Ishikawa (cell line): ENCODE data around the gene KRTAP5-1.

Experiments
- CEBPB ChIP-seq: IDR thresholded peaks from 2 replicates; pipeline ENCODE4 v1.6.1; 2012
- EP300 ChIP-seq: IDR thresholded peaks from 2 replicates; pipeline ENCODE4 v1.6.1; 2012; ENCODE audit warnings: borderline replicate concordance
- FOXM1 ChIP-seq: IDR thresholded peaks from 2 replicates; pipeline ENCODE4 v1.6.1; 2012; ENCODE audit warnings: low read depth, borderline replicate concordance
- MAX ChIP-seq: IDR thresholded peaks from 2 replicates; pipeline ENCODE4 v1.6.1; 2012
- RAD21 ChIP-seq: IDR thresholded peaks from 2 replicates; pipeline ENCODE4 v1.6.1; 2012; ENCODE audit warnings: low read depth
- TAF1 ChIP-seq: IDR thresholded peaks from 2 replicates; pipeline ENCODE4 v1.6.1; 2012; ENCODE audit warnings: low read depth, mild to moderate bottlenecking
- TCF12 ChIP-seq: IDR thresholded peaks from 2 replicates; pipeline ENCODE4 v1.6.1; 2012; ENCODE audit warnings: low read depth
- USF1 ChIP-seq: IDR thresholded peaks from 2 replicates; pipeline ENCODE4 v1.6.1; 2012
- YY1 ChIP-seq: IDR thresholded peaks from 2 replicates; pipeline ENCODE4 v1.6.1; 2012; ENCODE audit warnings: low read depth
- ZBTB7A ChIP-seq: IDR thresholded peaks from 2 replicates; pipeline ENCODE4 v1.6.1; 2012; ENCODE audit warnings: low read depth

DNA sequence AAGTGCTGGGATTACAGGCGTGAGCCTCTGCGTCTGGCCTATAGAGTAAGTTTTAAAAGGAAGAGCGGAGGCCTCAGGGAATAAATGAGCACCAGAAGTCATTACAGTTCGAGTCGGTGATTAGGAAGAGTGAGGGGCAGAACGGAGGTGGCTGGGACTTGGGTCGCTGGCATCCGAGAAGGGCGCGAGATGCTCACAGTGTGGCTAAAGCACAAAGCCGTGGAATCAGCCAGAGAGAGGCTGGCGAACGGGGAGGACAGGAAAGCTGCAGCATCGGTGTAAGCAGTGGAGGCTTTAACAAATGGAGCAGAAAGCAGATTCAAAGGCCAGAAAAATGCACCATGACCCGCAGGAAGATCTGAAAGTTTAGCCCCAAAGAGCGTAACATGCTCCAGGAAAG, 39.5 kb upstream of the KRTAP5-1 start:
- no peak for TF ChIP-seq TAF1
- TF ChIP-seq USF1: no peak
- TF ChIP-seq RAD21: no peak
- TF ChIP-seq EP300: no peak
- no peak for TF ChIP-seq YY1
- no peak for TF ChIP-seq CEBPB
- no peak for TF ChIP-seq TCF12
- no peak for TF ChIP-seq FOXM1
- TF ChIP-seq ZBTB7A: no peak
- TF ChIP-seq MAX: no peak
